Measurements from ENCODE around the gene GPN2. TPM values are rescaled to one million over a fixed set of nuclear protein-coding genes. Genes with fewer than 3 reads are reported as not detected.

The GPN2 gene
- polyA plus RNA-seq, 1 donor from 2014 or later = 20.2 TPM

GRCh38 chr1:26938004-26938658 lies 48.0 kb upstream of the GPN2 start:
- H4K20me1 ChIP-seq (ENCODE audit: insufficient read depth) = no peaks in the 10 kb centered on the region
- no peaks in the 10 kb centered on the region for H3K27me3 ChIP-seq (ENCODE audit: insufficient read depth, low read depth, low read length)
- no peak overlapping the region for H3K9ac ChIP-seq (ENCODE audit: low read length)
- no peaks in the 10 kb centered on the region for H3K9me2 ChIP-seq (ENCODE audit: insufficient read depth, low read length)
- H3K36me3 ChIP-seq (ENCODE audit: insufficient read depth, low read length) = no peaks in the 10 kb centered on the region
- TF ChIP-seq CTCF (IDR thresholded peaks at IDR 0.05; ENCODE audit: poor library complexity, severe bottlenecking) = no peak
- H2AFZ ChIP-seq (ENCODE audit: low read depth, low read length) = no peak overlapping the region
- no peaks in the 10 kb centered on the region for H3F3A ChIP-seq (ENCODE audit: insufficient read depth, low read length, poor library complexity, severe bottlenecking)
- H3K4me3 ChIP-seq (ENCODE audit: low read length) = no peak overlapping the region
- H3K9me3 ChIP-seq (ENCODE audit: low read length) = no peaks in the 10 kb centered on the region
- no peak overlapping the region for H3K27ac ChIP-seq (ENCODE audit: low read length)
- no peak overlapping the region for H3K4me2 ChIP-seq (ENCODE audit: low read length)
- no peaks in the 10 kb centered on the region for H3K79me2 ChIP-seq (replicated peaks; ENCODE audit: insufficient read depth, low read length)

- no peak overlapping the region for H2AFZ ChIP-seq (ENCODE audit: low read depth, low read length)
- H3F3A ChIP-seq (ENCODE audit: insufficient read depth, low read length, poor library complexity, severe bottlenecking) = no peaks in the 10 kb centered on the region
- no peaks in the 10 kb centered on the region for H3K36me3 ChIP-seq (ENCODE audit: insufficient read depth, low read length)
- no peaks in the 10 kb centered on the region for H3K79me2 ChIP-seq (replicated peaks; ENCODE audit: insufficient read depth, low read length)
- no peaks in the 10 kb centered on the region for H3K9me3 ChIP-seq (ENCODE audit: low read length)
- H3K27ac ChIP-seq (ENCODE audit: low read length) = no peak overlapping the region
- no peaks in the 10 kb centered on the region for H3K9me2 ChIP-seq (ENCODE audit: insufficient read depth, low read length)
- TF ChIP-seq REST (IDR thresholded peaks at IDR 0.05; ENCODE audit: borderline replicate concordance) = no peak
- TF ChIP-seq MXI1 (conservative IDR thresholded peaks at IDR 0.05; ENCODE audit: poor library complexity, severe bottlenecking) = no peak
- TF ChIP-seq CTCF (IDR thresholded peaks at IDR 0.05; ENCODE audit: poor library complexity, severe bottlenecking) = no peak
- no peak for TF ChIP-seq RAD21 (conservative IDR thresholded peaks at IDR 0.05)
- TF ChIP-seq EP300 (conservative IDR thresholded peaks at IDR 0.05; ENCODE audit: poor library complexity, severe bottlenecking) = no peak
- no peak for TF ChIP-seq EZH2 (IDR thresholded peaks at IDR 0.05; ENCODE audit: borderline replicate concordance, insufficient read depth, low read length, poor library complexity, severe bottlenecking)
- TF ChIP-seq TAF1 (IDR thresholded peaks at IDR 0.05; ENCODE audit: low read depth) = no peak
- TF ChIP-seq SMC3 (conservative IDR thresholded peaks at IDR 0.05; ENCODE audit: poor library complexity) = no peak
- no peak for TF ChIP-seq POLR2AphosphoS5 (IDR thresholded peaks at IDR 0.05)
- no peaks in the 10 kb centered on the region for H3K27me3 ChIP-seq (ENCODE audit: insufficient read depth, low read depth, low read length)
- no peaks in the 10 kb centered on the region for H4K20me1 ChIP-seq (ENCODE audit: insufficient read depth)
- H3K4me2 ChIP-seq (ENCODE audit: low read length) = no peak overlapping the region
- H3K9ac ChIP-seq (ENCODE audit: low read length) = no peak overlapping the region
- no peak overlapping the region for H3K4me3 ChIP-seq (ENCODE audit: low read length)
Observed at GRCh38 chr1:26936823-26937222, 46.7 kb upstream of the GPN2 start.
